22Rv1 (cell line): Measurements from ENCODE around the gene NCBP2.

ENCODE experiments used
- CTCF ChIP-seq: fragments of 450-650 bp; IDR thresholded peaks from 2 replicates; pipeline ENCODE4 v1.5.1; 2017; ENCODE audit warnings: mild to moderate bottlenecking
- ZFX ChIP-seq: fragments of 450-650 bp; IDR thresholded peaks from 2 replicates; pipeline ENCODE4 v1.6.1; 2017; ENCODE audit warnings: antibody characterized with exemption, borderline replicate concordance

- TF ChIP-seq CTCF (no peak), ZFX (no peak)
These were observed 38.6 kb downstream of the NCBP2 start for GRCh38 chr3:196903740-196904139.
